ENCODE data around the gene STARD8. TPM values are rescaled to one million over a fixed set of nuclear protein-coding genes. Genes with fewer than 3 reads are reported as not detected.
"Not testable (repeated sequence)": the region's sequence is repeated elsewhere in the genome, so short reads cannot be mapped to it uniquely, and the experiment has no call there.

STARD8 gene
- total and polyA plus RNA-seq, 5 experiments from 2014 or later = 0.14 to 0.31 TPM; not detected in 3

GRCh38 chrX:68640661-68641060 lies 6.8 kb upstream of the STARD8 start:
- Mint-ChIP-seq H3K27ac (no peak overlapping the region), H3K4me1 (no peaks in the 10 kb centered on the region), H3K9me3 (no peaks in the 10 kb centered on the region), H3K4me3 (no peak overlapping the region), H3K27me3 (no peaks in the 10 kb centered on the region), H3K36me3 (no peaks in the 10 kb centered on the region)
- ATAC-seq (no peak), DNase-seq (no peak)
- POLR2A ChIA-PET = no interaction called here

- no peak overlapping the region for H3K27ac Mint-ChIP-seq
- POLR2A ChIA-PET = no interaction called here
- peaks cover 0 to 2% (median 0%) of the 10 kb centered on the region in 4 donors for H3K4me1 Mint-ChIP-seq
- H3K36me3 Mint-ChIP-seq = no peaks in the 10 kb centered on the region
- H3K27me3 Mint-ChIP-seq = peaks cover 2 to 16% (median 10%) of the 10 kb centered on the region in 5 donors
- no peaks in the 10 kb centered on the region for H3K9me3 Mint-ChIP-seq
- DNase-seq (no peak), ATAC-seq (no peak)
- H3K4me3 Mint-ChIP-seq = no peak overlapping the region
These were observed 2.6 kb upstream of the STARD8 start for GRCh38 chrX:68644861-68645260.

GRCh38 chrX:68646421-68646820 lies 1.0 kb upstream of the STARD8 start:
- DNase-seq = no peak
- H3K4me1 Mint-ChIP-seq = peaks cover 0 to 2% (median 0%) of the 10 kb centered on the region in 4 donors
- no peaks in the 10 kb centered on the region for H3K9me3 Mint-ChIP-seq
- H3K27me3 Mint-ChIP-seq = peaks cover 2 to 18% (median 10%) of the 10 kb centered on the region in 5 donors
- POLR2A ChIA-PET = no interaction called here
- H3K36me3 Mint-ChIP-seq = no peaks in the 10 kb centered on the region
- no peak overlapping the region for H3K4me3 Mint-ChIP-seq
- ATAC-seq = no peak
- H3K27ac Mint-ChIP-seq = no peak overlapping the region

- ATAC-seq = no peak
These were observed 1.5 kb downstream of the STARD8 start for GRCh38 chrX:68648960-68649359.

GRCh38 chrX:68650491-68650890 lies 3.0 kb downstream of the STARD8 start:
- H3K27ac Mint-ChIP-seq = no peak overlapping the region
- POLR2A ChIA-PET = no interaction called here
- H3K36me3 Mint-ChIP-seq = no peaks in the 10 kb centered on the region
- H3K27me3 Mint-ChIP-seq = peaks cover 2 to 18% (median 10%) of the 10 kb centered on the region in 5 donors
- ATAC-seq (no peak), DNase-seq (no peak)
- peaks cover 0 to 2% (median 0%) of the 10 kb centered on the region in 4 donors for H3K4me1 Mint-ChIP-seq
- no peaks in the 10 kb centered on the region for H3K9me3 Mint-ChIP-seq
- no peak overlapping the region for H3K4me3 Mint-ChIP-seq

More at GRCh38 chrX:68648960-68649359, 1.5 kb downstream of the STARD8 start:
- Mint-ChIP-seq H3K27ac (no peak overlapping the region), H3K27me3 (peaks cover 2 to 18% (median 10%) of the 10 kb centered on the region in 5 donors), H3K36me3 (no peaks in the 10 kb centered on the region), H3K4me1 (peaks cover 0 to 2% (median 0%) of the 10 kb centered on the region in 4 donors), H3K4me3 (no peak overlapping the region), H3K9me3 (no peaks in the 10 kb centered on the region)
- DNase-seq = no peak
- POLR2A ChIA-PET = no interaction called here

GRCh38 chrX:68651110-68651509 lies 3.6 kb downstream of the STARD8 start:
- H3K4me3 Mint-ChIP-seq = no peak overlapping the region
- H3K4me1 Mint-ChIP-seq = peaks cover 0 to 2% (median 0%) of the 10 kb centered on the region in 4 donors
- ATAC-seq (no peak), DNase-seq (no peak)
- no peak overlapping the region for H3K27ac Mint-ChIP-seq
- POLR2A ChIA-PET = no interaction called here
- H3K9me3 Mint-ChIP-seq = peaks cover 0 to 1% (median 0%) of the 10 kb centered on the region in 9 donors
- no peaks in the 10 kb centered on the region for H3K36me3 Mint-ChIP-seq
- H3K27me3 Mint-ChIP-seq = peaks cover 3 to 19% (median 9%) of the 10 kb centered on the region in 5 donors

GRCh38 chrX:68652326-68653170 lies 5.1 kb downstream of the STARD8 start:
- ATAC-seq = no peak
- POLR2A ChIA-PET = no interaction called here
- Mint-ChIP-seq H3K27ac (peak overlapping the region in 1 of 10 donors; percentile 90), H3K4me3 (no peak overlapping the region), H3K36me3 (no peaks in the 10 kb centered on the region), H3K4me1 (peaks cover 0 to 2% (median 0%) of the 10 kb centered on the region in 4 donors), H3K27me3 (peaks cover 3 to 20% (median 9%) of the 10 kb centered on the region in 5 donors), H3K9me3 (peaks cover 0 to 1% (median 0%) of the 10 kb centered on the region in 9 donors)
- no peak for DNase-seq

GRCh38 chrX:68654693-68655092 lies 7.2 kb downstream of the STARD8 start:
- Mint-ChIP-seq H3K9me3 (peaks cover 0 to 1% (median 0%) of the 10 kb centered on the region in 9 donors), H3K27ac (no peak overlapping the region), H3K4me1 (peaks cover 0 to under 1% (median 0%) of the 10 kb centered on the region in 4 donors), H3K36me3 (no peaks in the 10 kb centered on the region), H3K27me3 (peaks cover 0 to 12% (median 2%) of the 10 kb centered on the region in 5 donors), H3K4me3 (no peak overlapping the region)
- POLR2A ChIA-PET = no interaction called here
- ATAC-seq (no peak), DNase-seq (no peak)

- H3K36me3 Mint-ChIP-seq, POLR2A ChIA-PET: not testable (repeated sequence)
These were observed 9.0 kb downstream of the STARD8 start for GRCh38 chrX:68656473-68656872.

GRCh38 chrX:68658530-68658929 lies 11.1 kb downstream of the STARD8 start:
- H3K27me3 Mint-ChIP-seq = peaks cover 0 to 15% (median 0%) of the 10 kb centered on the region in 5 donors
- no peak overlapping the region for H3K4me3 Mint-ChIP-seq
- no peaks in the 10 kb centered on the region for H3K36me3 Mint-ChIP-seq
- DNase-seq = no peak
- no peaks in the 10 kb centered on the region for H3K4me1 Mint-ChIP-seq
- POLR2A ChIA-PET = no interaction called here
- ATAC-seq = no peak
- no peak overlapping the region for H3K27ac Mint-ChIP-seq
- H3K9me3 Mint-ChIP-seq = peaks cover 0 to 1% (median 0%) of the 10 kb centered on the region in 9 donors

More at GRCh38 chrX:68656473-68656872, 9.0 kb downstream of the STARD8 start:
- peaks cover 0 to 12% (median 0%) of the 10 kb centered on the region in 5 donors for H3K27me3 Mint-ChIP-seq
- DNase-seq, H3K4me3 Mint-ChIP-seq, H3K27ac Mint-ChIP-seq, ATAC-seq, H3K9me3 Mint-ChIP-seq, H3K4me1 Mint-ChIP-seq: not testable (repeated sequence)

GRCh38 chrX:68659385-68659784 lies 11.9 kb downstream of the STARD8 start:
- Mint-ChIP-seq H3K27ac (no peak overlapping the region), H3K27me3 (peaks cover 0 to 13% (median 0%) of the 10 kb centered on the region in 5 donors), H3K4me3 (no peak overlapping the region), H3K36me3 (no peaks in the 10 kb centered on the region), H3K4me1 (no peaks in the 10 kb centered on the region), H3K9me3 (peaks cover 0 to 1% (median 0%) of the 10 kb centered on the region in 9 donors)
- ATAC-seq = no peak
- no peak for DNase-seq
- POLR2A ChIA-PET = no interaction called here

GRCh38 chrX:68659786-68660185 lies 12.3 kb downstream of the STARD8 start:
- Mint-ChIP-seq H3K36me3 (no peaks in the 10 kb centered on the region), H3K27ac (no peak overlapping the region), H3K4me1 (no peaks in the 10 kb centered on the region), H3K4me3 (no peak overlapping the region), H3K27me3 (peaks cover 0 to 13% (median 0%) of the 10 kb centered on the region in 5 donors), H3K9me3 (peaks cover 0 to 1% (median 0%) of the 10 kb centered on the region in 9 donors)
- ATAC-seq (no peak), DNase-seq (no peak)
- POLR2A ChIA-PET = no interaction called here

GRCh38 chrX:68660746-68661145 lies 13.3 kb downstream of the STARD8 start:
- Mint-ChIP-seq H3K36me3 (no peaks in the 10 kb centered on the region), H3K27ac (no peak overlapping the region), H3K9me3 (peaks cover 0 to 1% (median 0%) of the 10 kb centered on the region in 9 donors), H3K27me3 (peaks cover 0 to 10% (median 0%) of the 10 kb centered on the region in 5 donors), H3K4me3 (no peak overlapping the region), H3K4me1 (no peaks in the 10 kb centered on the region)
- ATAC-seq (no peak), DNase-seq (no peak)
- POLR2A ChIA-PET = no interaction called here
